ENCODE measurements around the gene CAPN5.

The CAPN5 gene

GRCh38 chr11:77151804-77152509 is 85.2 kb downstream of the CAPN5 start:
- DNase-seq (ENCODE audit: low spot score), result no peak
- H3K27ac ChIP-seq, result no peak overlapping the region
- H3K4me3 ChIP-seq, result no peak overlapping the region
- TF ChIP-seq CTCF (IDR thresholded peaks at IDR 0.05), result no peak

GRCh38 chr11:77152846-77153245 is 86.1 kb downstream of the CAPN5 start:
- Histone ChIP-seq H3K4me3 (no peak overlapping the region), H3K27ac (no peak overlapping the region)
- DNase-seq (ENCODE audit: low spot score), result no peak
- no peak for TF ChIP-seq CTCF (IDR thresholded peaks at IDR 0.05)

- Histone ChIP-seq H3K4me3 (no peak overlapping the region), H3K27ac (no peak overlapping the region)
- TF ChIP-seq CTCF (IDR thresholded peaks at IDR 0.05), result no peak
- no peak for DNase-seq (ENCODE audit: low spot score)
Measured at GRCh38 chr11:77153276-77154185, 86.8 kb downstream of the CAPN5 start.

- Histone ChIP-seq H3K27ac (no peak overlapping the region), H3K4me3 (no peak overlapping the region)
- no peak for DNase-seq (ENCODE audit: low spot score)
- TF ChIP-seq CTCF (IDR thresholded peaks at IDR 0.05), result no peak
Measured at GRCh38 chr11:77154381-77155081, 87.8 kb downstream of the CAPN5 start.

- H3K27ac ChIP-seq, result no peak overlapping the region
- no peak for TF ChIP-seq CTCF (IDR thresholded peaks at IDR 0.05)
- no peak for DNase-seq (ENCODE audit: low spot score)
- no peak overlapping the region for H3K4me3 ChIP-seq
Measured at GRCh38 chr11:77155082-77155475, 88.3 kb downstream of the CAPN5 start.

GRCh38 chr11:77155556-77156130 is 88.9 kb downstream of the CAPN5 start:
- Histone ChIP-seq H3K27ac (no peak overlapping the region), H3K4me3 (no peak overlapping the region)
- no peak for DNase-seq (ENCODE audit: low spot score)
- no peak for TF ChIP-seq CTCF (IDR thresholded peaks at IDR 0.05)
